ENCODE measurements around the gene CHCHD3.

- TF ChIP-seq EZH2 (IDR thresholded peaks at IDR 0.05; ENCODE audit: borderline replicate concordance) (no peak), CTCF (IDR thresholded peaks at IDR 0.05; ENCODE audit: poor library complexity) (no peak)
These were observed 20.6 kb upstream of the CHCHD3 start for GRCh38 chr7:133102276-133103060.

Data from hepatocyte (in vitro differentiated cells).